NCI-H526 treated with DMSO at 0.1 percent for 48 hours (cell line): ENCODE measurements around the gene FANCE.

Source experiments
- DNase-seq: peaks from one replicate; lab custom pipeline; 2025; lab: John Stamatoyannopoulos, UW

FANCE gene

GRCh38 chr6:35468181-35468979 is 16.2 kb downstream of the FANCE start, which contains the start of gene RPL10A:
TSS of gene RPL10A (plus strand) at chr6:35468401. CDS start at chr6:35468435, 34 bp downstream.
- peak; percentile 91 for DNase-seq

- no peak for DNase-seq
These were observed 17.0 kb downstream of the FANCE start for GRCh38 chr6:35468980-35469750.

GRCh38 chr6:35469751-35470662 is 17.9 kb downstream of the FANCE start:
- DNase-seq: no peak

- DNase-seq: no peak
These were observed 18.6 kb downstream of the FANCE start for GRCh38 chr6:35470663-35471120.

GRCh38 chr6:35471836-35472345 is 19.8 kb downstream of the FANCE start:
- no peak for DNase-seq

- DNase-seq: no peak
These were observed 21.1 kb downstream of the FANCE start for GRCh38 chr6:35473075-35473849.

GRCh38 chr6:35473850-35474130 is 21.7 kb downstream of the FANCE start:
- no peak for DNase-seq

GRCh38 chr6:35474131-35474941 is 22.2 kb downstream of the FANCE start:
- DNase-seq: no peak

- no peak for DNase-seq
These were observed 22.9 kb downstream of the FANCE start for GRCh38 chr6:35474942-35475570.

GRCh38 chr6:35475573-35475972 is 23.4 kb downstream of the FANCE start:
- DNase-seq: no peak

GRCh38 chr6:35476004-35476403 is 23.9 kb downstream of the FANCE start:
- no peak for DNase-seq

- DNase-seq: no peak
These were observed 24.9 kb downstream of the FANCE start for GRCh38 chr6:35477028-35477427.

GRCh38 chr6:35477551-35478179 is 25.5 kb downstream of the FANCE start:
- DNase-seq: no peak

- DNase-seq: no peak
These were observed 26.1 kb downstream of the FANCE start for GRCh38 chr6:35478259-35478658.

- no peak for DNase-seq
These were observed 28.0 kb downstream of the FANCE start for GRCh38 chr6:35480176-35480575.

- no peak for DNase-seq
These were observed 29.1 kb downstream of the FANCE start for GRCh38 chr6:35481226-35481625.

GRCh38 chr6:35483062-35483461 is 30.9 kb downstream of the FANCE start:
- DNase-seq: no peak

GRCh38 chr6:35483490-35483889 is 31.4 kb downstream of the FANCE start:
- no peak for DNase-seq

- no peak for DNase-seq
These were observed 31.9 kb downstream of the FANCE start for GRCh38 chr6:35483893-35484645.
